ENCODE results near the gene PRPH. TPM values are rescaled to one million over a fixed set of nuclear protein-coding genes. Genes with fewer than 3 reads are reported as not detected.
A peak's percentile ranks its signal among the peaks of the same experiment; 100 is the strongest.

PRPH gene
- total and polyA plus RNA-seq, 2 of the 4 experiments (the other 2 are of a cell fraction), result not detected

DNA sequence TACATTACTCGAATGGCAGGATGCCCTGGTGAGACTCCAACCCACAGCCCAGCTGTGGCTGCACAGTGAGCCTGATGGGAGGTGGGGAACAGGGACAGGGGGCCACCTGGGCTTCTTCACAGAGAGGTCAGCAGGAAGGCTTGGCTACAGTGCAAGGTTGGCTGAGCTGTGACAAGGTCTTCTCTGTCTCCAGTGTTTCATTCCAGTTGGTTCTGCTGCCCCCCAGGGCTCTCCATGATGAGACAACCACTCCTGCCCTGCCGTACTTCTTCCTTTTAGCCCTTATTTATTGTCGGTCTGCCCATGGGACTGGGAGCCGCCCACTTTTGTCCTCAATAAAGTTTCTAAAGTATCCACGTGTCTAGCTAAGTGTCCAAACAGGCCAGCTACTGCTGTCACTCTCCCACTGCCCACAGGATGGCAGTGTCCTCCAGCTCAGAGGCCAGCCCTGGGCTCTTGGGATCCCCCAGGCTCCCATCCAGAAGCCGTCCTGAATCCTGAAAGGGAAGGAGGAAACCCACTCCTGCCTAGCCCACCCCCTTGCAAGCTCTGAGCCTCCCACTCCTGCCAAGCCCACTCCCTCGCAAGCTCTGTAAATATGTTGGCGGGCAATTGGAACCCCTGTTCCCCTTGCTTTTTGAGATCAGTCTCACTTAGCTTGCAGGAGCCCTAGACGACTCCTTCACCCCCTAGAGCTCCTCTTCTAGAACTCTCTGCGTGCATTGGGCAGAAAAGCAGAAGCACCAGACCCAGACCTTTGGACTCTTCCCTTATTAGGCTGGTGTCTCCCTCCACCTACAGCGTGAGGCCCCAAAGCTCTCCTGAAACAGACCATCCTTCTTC lies 36.7 kb downstream of the PRPH start:
- BruUV-seq (replicated peaks), result no TSS peak
- Histone ChIP-seq H2BK5ac (ENCODE audit: low read depth, low read length, poor library complexity, severe bottlenecking) (no peak overlapping the region), H3K4me3 (ENCODE audit: insufficient read depth, low read depth, low read length) (no peak overlapping the region), H4K20me1 (ENCODE audit: insufficient read depth, low read length) (no peaks in the 10 kb centered on the region), H4K8ac (ENCODE audit: low read depth in 2 of 2, low read length in 2 of 2) (no peak overlapping the region), H2BK120ac (ENCODE audit: low read depth, low read length) (no peak overlapping the region), H4K91ac (ENCODE audit: insufficient read depth, low read depth, low read length) (no peak overlapping the region), H3K9me3 (ENCODE audit: control insufficient read depth, insufficient read depth, low read length) (no peaks in the 10 kb centered on the region), H3K79me1 (ENCODE audit: low read depth in 1 of 2, low read length in 2 of 2) (peaks cover 0 to 6% of the 10 kb centered on the region in 2 experiments; a peak in 1 of 4 replicates), H3K18ac (ENCODE audit: low read depth, low read length) (no peak overlapping the region), H3K4me2 (ENCODE audit: low read depth, low read length) (no peak overlapping the region), H4K5ac (ENCODE audit: low read depth, low read length) (no peak overlapping the region), H3K9me1 (ENCODE audit: insufficient read depth, low read length) (no peaks in the 10 kb centered on the region), H2AK9ac (replicated peaks; ENCODE audit: low read depth, low read length, poor library complexity) (peak overlapping the region; percentile 84), H3K14ac (replicated peaks; ENCODE audit: low read depth, low read length) (no peak overlapping the region), H2AFZ (replicated peaks; ENCODE audit: low read length, poor library complexity) (peak overlapping the region; percentile 82), H3K4ac (ENCODE audit: low read depth, low read length) (no peak overlapping the region), H3K27ac (ENCODE audit: insufficient read depth, low read length) (no peak overlapping the region), H3K23ac (ENCODE audit: low read depth, low read length) (no peak overlapping the region), H2BK15ac (ENCODE audit: low read depth, low read length) (no peak overlapping the region), H3K4me1 (ENCODE audit: control insufficient read depth, insufficient read depth, low read length) (no peaks in the 10 kb centered on the region), H2AK5ac (ENCODE audit: low read depth, low read length) (0 out of 2 replicates have a peak overlapping the region, but pooled peaks have one; percentile 21), H3K36me3 (ENCODE audit: control insufficient read depth, insufficient read depth, low read length) (peaks cover 6% of the 10 kb centered on the region), H3K9ac (ENCODE audit: low read depth, low read length) (no peak overlapping the region), H3K27me3 (ENCODE audit: control insufficient read depth, insufficient read depth, low read length) (peaks cover 24% of the 10 kb centered on the region), H3K56ac (ENCODE audit: extremely low read depth, insufficient read depth, low read length) (no peak overlapping the region), H2BK20ac (ENCODE audit: low read depth, low read length) (no peak overlapping the region)
- TF ChIP-seq POLR2A (IDR thresholded peaks at IDR 0.05; ENCODE audit: low read depth, low read length) (no peak), MXI1 (IDR thresholded peaks at IDR 0.05; ENCODE audit: borderline replicate concordance, low read depth, low read length) (peak; percentile 75), RAD21 (IDR thresholded peaks at IDR 0.05; ENCODE audit: low read length) (peak; percentile 93), FOS (IDR thresholded peaks at IDR 0.05; ENCODE audit: low read depth, low read length) (no peak), SMC3 (IDR thresholded peaks at IDR 0.05; ENCODE audit: low read depth, low read length) (peak; percentile 80)
- TF ChIP-seq, protein P1, sequence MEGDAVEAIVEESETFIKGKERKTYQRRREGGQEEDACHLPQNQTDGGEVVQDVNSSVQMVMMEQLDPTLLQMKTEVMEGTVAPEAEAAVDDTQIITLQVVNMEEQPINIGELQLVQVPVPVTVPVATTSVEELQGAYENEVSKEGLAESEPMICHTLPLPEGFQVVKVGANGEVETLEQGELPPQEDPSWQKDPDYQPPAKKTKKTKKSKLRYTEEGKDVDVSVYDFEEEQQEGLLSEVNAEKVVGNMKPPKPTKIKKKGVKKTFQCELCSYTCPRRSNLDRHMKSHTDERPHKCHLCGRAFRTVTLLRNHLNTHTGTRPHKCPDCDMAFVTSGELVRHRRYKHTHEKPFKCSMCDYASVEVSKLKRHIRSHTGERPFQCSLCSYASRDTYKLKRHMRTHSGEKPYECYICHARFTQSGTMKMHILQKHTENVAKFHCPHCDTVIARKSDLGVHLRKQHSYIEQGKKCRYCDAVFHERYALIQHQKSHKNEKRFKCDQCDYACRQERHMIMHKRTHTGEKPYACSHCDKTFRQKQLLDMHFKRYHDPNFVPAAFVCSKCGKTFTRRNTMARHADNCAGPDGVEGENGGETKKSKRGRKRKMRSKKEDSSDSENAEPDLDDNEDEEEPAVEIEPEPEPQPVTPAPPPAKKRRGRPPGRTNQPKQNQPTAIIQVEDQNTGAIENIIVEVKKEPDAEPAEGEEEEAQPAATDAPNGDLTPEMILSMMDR (conservative IDR thresholded peaks at IDR 0.05; ENCODE audit: low read depth, low read length), result peak; percentile 91
- TF ChIP-seq, protein P2, sequence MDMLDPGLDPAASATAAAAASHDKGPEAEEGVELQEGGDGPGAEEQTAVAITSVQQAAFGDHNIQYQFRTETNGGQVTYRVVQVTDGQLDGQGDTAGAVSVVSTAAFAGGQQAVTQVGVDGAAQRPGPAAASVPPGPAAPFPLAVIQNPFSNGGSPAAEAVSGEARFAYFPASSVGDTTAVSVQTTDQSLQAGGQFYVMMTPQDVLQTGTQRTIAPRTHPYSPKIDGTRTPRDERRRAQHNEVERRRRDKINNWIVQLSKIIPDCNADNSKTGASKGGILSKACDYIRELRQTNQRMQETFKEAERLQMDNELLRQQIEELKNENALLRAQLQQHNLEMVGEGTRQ (IDR thresholded peaks at IDR 0.05; ENCODE audit: low read depth, low read length), result peak; percentile 31; the same call in 1 of the 2 replicates
- in situ Hi-C loops (cut with MboI; ENCODE audit: low sequenced_read_pairs), result no loop called here
- DNase-seq (peak; percentile 76), ATAC-seq (ENCODE audit: low read depth) (peak; percentile 98)
- dilution Hi-C loops (cut with HindIII; ENCODE audit: low sequenced_read_pairs, unreplicated experiment), result no loop called here
- intact Hi-C loops (cut with micrococcal nuclease), result loop anchor here (1.0 to 2.0 kb wide), 2 partner anchors 183 to 249 kb away; no protein-coding TSS in a partner anchor
- POLR2A ChIA-PET (ENCODE audit: unreplicated experiment), result interaction anchor here (1.0 kb wide), 1 partner anchor 9 kb away, joined by 4 read pairs; the partner anchor contains the start of gene TROAP
- 64% methylated on average over 9 of the region's 11 CpGs; no CpG with 5 or more reads in 1 of the 2 experiments for WGBS, 2 experiments (ENCODE audit: extremely low coverage in 2 of 2, insufficient read length in 1 of 2)
- CTCF ChIA-PET, result interaction anchor here (0.6 to 3.6 kb wide), 20 partner anchors 9 to 294 kb away, joined by 3 to 25 read pairs (median 4); partner anchors contain the start of genes DNAJC22 and TROAP
